ENCODE results near the gene PAOX. TPM values are rescaled to one million over a fixed set of nuclear protein-coding genes. Genes with fewer than 3 reads are reported as not detected.

Gene PAOX
- total and polyA plus RNA-seq, 2 donors (not counting 1 experiment from before 2014, with no cell fraction given): 2.4 to 9.2 TPM

- Histone ChIP-seq H3K4me3 (replicated peaks in 1 of 4; ENCODE audit: control extremely low read depth in 1 of 4, insufficient read depth in 1 of 4, low read depth in 3 of 4, low read length in 4 of 4) (no peak overlapping the region), H3K9me3 (ENCODE audit: control insufficient read depth, insufficient read depth, low read depth, low read length) (no peaks in the 10 kb centered on the region), H3K36me3 (ENCODE audit: control insufficient read depth, insufficient read depth, low read length) (peaks cover 3% of the 10 kb centered on the region), H3K9ac (ENCODE audit: insufficient read depth, low read length) (no peak overlapping the region), H3K4me1 (ENCODE audit: control insufficient read depth, extremely low read depth, insufficient read depth, low read length) (peaks cover 2% of the 10 kb centered on the region), H2AFZ (ENCODE audit: low read length) (peak overlapping the region; percentile 12), H3K4me2 (ENCODE audit: extremely low read depth, insufficient read depth, low read length) (no peak overlapping the region), H3K79me2 (ENCODE audit: control insufficient read depth, insufficient read depth, low read length) (no peaks in the 10 kb centered on the region), H4K20me1 (ENCODE audit: control insufficient read depth, extremely low read depth, insufficient read depth, low read length) (no peaks in the 10 kb centered on the region), H3K27ac (ENCODE audit: insufficient read depth, low read length) (no peak overlapping the region), H3K27me3 (ENCODE audit: control insufficient read depth, insufficient read depth, low read length) (no peaks in the 10 kb centered on the region)
- TF ChIP-seq EZH2 (IDR thresholded peaks at IDR 0.05; ENCODE audit: low read length, missing control alignments): no peak
- TF ChIP-seq CTCF (conservative IDR thresholded peaks at IDR 0.05 in 1 of 2, IDR thresholded peaks at IDR 0.05 in 1 of 2; ENCODE audit: low read depth in 1 of 2, low read length in 2 of 2): no peak
- DNase-seq (ENCODE audit: low read depth in 2 of 2): no peak
These were observed 20.7 kb upstream of the PAOX start for GRCh38 chr10:133358162-133358924.

GRCh38 chr10:133358925-133359310 lies 20.1 kb upstream of the PAOX start:
- no peak for DNase-seq (ENCODE audit: low read depth in 2 of 2)

GRCh38 chr10:133359554-133359971 lies 19.5 kb upstream of the PAOX start:
- no peak for TF ChIP-seq EZH2 (IDR thresholded peaks at IDR 0.05; ENCODE audit: low read length, missing control alignments)
- no peak for TF ChIP-seq CTCF (conservative IDR thresholded peaks at IDR 0.05 in 1 of 2, IDR thresholded peaks at IDR 0.05 in 1 of 2; ENCODE audit: low read depth in 1 of 2, low read length in 2 of 2)
- peaks cover 3% of the 10 kb centered on the region for H3K36me3 ChIP-seq (ENCODE audit: control insufficient read depth, insufficient read depth, low read length)
- H3K27ac ChIP-seq (ENCODE audit: insufficient read depth, low read length): no peak overlapping the region
- H3K9ac ChIP-seq (ENCODE audit: insufficient read depth, low read length): no peak overlapping the region
- H3K9me3 ChIP-seq (ENCODE audit: control insufficient read depth, insufficient read depth, low read depth, low read length): no peaks in the 10 kb centered on the region
- H3K4me1 ChIP-seq (ENCODE audit: control insufficient read depth, extremely low read depth, insufficient read depth, low read length): peaks cover 2% of the 10 kb centered on the region
- no peak overlapping the region for H3K4me2 ChIP-seq (ENCODE audit: extremely low read depth, insufficient read depth, low read length)
- H2AFZ ChIP-seq (ENCODE audit: low read length): no peak overlapping the region
- no peaks in the 10 kb centered on the region for H3K79me2 ChIP-seq (ENCODE audit: control insufficient read depth, insufficient read depth, low read length)
- no peaks in the 10 kb centered on the region for H3K27me3 ChIP-seq (ENCODE audit: control insufficient read depth, insufficient read depth, low read length)
- H3K4me3 ChIP-seq (replicated peaks in 1 of 4; ENCODE audit: control extremely low read depth in 1 of 4, insufficient read depth in 1 of 4, low read depth in 3 of 4, low read length in 4 of 4): no peak overlapping the region
- no peak for DNase-seq (ENCODE audit: low read depth in 2 of 2)
- no peaks in the 10 kb centered on the region for H4K20me1 ChIP-seq (ENCODE audit: control insufficient read depth, extremely low read depth, insufficient read depth, low read length)

More at GRCh38 chr10:133358925-133359310, 20.1 kb upstream of the PAOX start:
- no peaks in the 10 kb centered on the region for H3K27me3 ChIP-seq (ENCODE audit: control insufficient read depth, insufficient read depth, low read length)
- H3K79me2 ChIP-seq (ENCODE audit: control insufficient read depth, insufficient read depth, low read length): no peaks in the 10 kb centered on the region
- H3K27ac ChIP-seq (ENCODE audit: insufficient read depth, low read length): no peak overlapping the region
- H3K9ac ChIP-seq (ENCODE audit: insufficient read depth, low read length): no peak overlapping the region
- H3K9me3 ChIP-seq (ENCODE audit: control insufficient read depth, insufficient read depth, low read depth, low read length): no peaks in the 10 kb centered on the region
- no peak overlapping the region for H2AFZ ChIP-seq (ENCODE audit: low read length)
- no peaks in the 10 kb centered on the region for H4K20me1 ChIP-seq (ENCODE audit: control insufficient read depth, extremely low read depth, insufficient read depth, low read length)
- no peak for TF ChIP-seq EZH2 (IDR thresholded peaks at IDR 0.05; ENCODE audit: low read length, missing control alignments)
- no peak for TF ChIP-seq CTCF (conservative IDR thresholded peaks at IDR 0.05 in 1 of 2, IDR thresholded peaks at IDR 0.05 in 1 of 2; ENCODE audit: low read depth in 1 of 2, low read length in 2 of 2)
- peaks cover 2% of the 10 kb centered on the region for H3K4me1 ChIP-seq (ENCODE audit: control insufficient read depth, extremely low read depth, insufficient read depth, low read length)
- no peak overlapping the region for H3K4me2 ChIP-seq (ENCODE audit: extremely low read depth, insufficient read depth, low read length)
- peaks cover 3% of the 10 kb centered on the region for H3K36me3 ChIP-seq (ENCODE audit: control insufficient read depth, insufficient read depth, low read length)
- no peak overlapping the region for H3K4me3 ChIP-seq (replicated peaks in 1 of 4; ENCODE audit: control extremely low read depth in 1 of 4, insufficient read depth in 1 of 4, low read depth in 3 of 4, low read length in 4 of 4)
